Loucy (cell line): Measurements from ENCODE around the gene PACSIN1.

Source experiments
- H2AFZ ChIP-seq: fragments of 200-600 bp; sonication (generic); 2 replicates; pipeline ENCODE4 v1.6.0; 2016; ENCODE audit warnings: antibody characterized with exemption, mild to moderate bottlenecking, low read length, moderate library complexity
- H3F3A ChIP-seq: fragments of 200-600 bp; 2 replicates; pipeline ENCODE4 v1.6.0; 2016; ENCODE audit warnings: antibody characterized with exemption, low read depth, mild to moderate bottlenecking
- H3K27me3 ChIP-seq: fragments of 200-600 bp; sonication (generic); 2 replicates; pipeline ENCODE4 v1.6.1; 2014; ENCODE audit warnings: low read length, mild to moderate bottlenecking; ENCODE audit not compliant: insufficient read depth, poor library complexity, severe bottlenecking
- H3K36me3 ChIP-seq: fragments of 200-600 bp; sonication (generic); 2 replicates; pipeline ENCODE4 v1.6.1; 2016; ENCODE audit warnings: low read length; ENCODE audit not compliant: insufficient read depth
- H3K4me1 ChIP-seq: fragments of 200-600 bp; sonication (generic); 2 replicates; pipeline ENCODE4 v1.5.1; 2014; ENCODE audit warnings: low read length, mild to moderate bottlenecking; ENCODE audit not compliant: insufficient read depth, poor library complexity, severe bottlenecking
- H3K4me2 ChIP-seq: fragments of 200-600 bp; sonication (generic); 2 replicates; pipeline ENCODE4 v1.6.0; 2014; ENCODE audit warnings: antibody characterized with exemption, low read length, low read depth, mild to moderate bottlenecking; ENCODE audit not compliant: poor library complexity, severe bottlenecking
- H3K4me3 ChIP-seq: fragments of 200-600 bp; sonication (generic); 2 replicates; pipeline ENCODE4 v1.5.1; 2014; ENCODE audit warnings: low read length, mild to moderate bottlenecking, mixed read lengths; ENCODE audit not compliant: poor library complexity, severe bottlenecking
- H3K79me2 ChIP-seq: fragments of 200-600 bp; sonication (generic); 2 replicates; pipeline ENCODE4 v1.6.1; 2014; ENCODE audit warnings: low read length; ENCODE audit not compliant: insufficient read depth
- H3K9ac ChIP-seq: fragments of 200-600 bp; sonication (generic); 2 replicates; pipeline ENCODE4 v1.6.0; 2014; ENCODE audit warnings: mild to moderate bottlenecking, low read depth, low read length, moderate library complexity; ENCODE audit not compliant: poor library complexity, severe bottlenecking
- H3K9me2 ChIP-seq: fragments of 200-600 bp; sonication (generic); replicated peaks from 2 replicates; pipeline ENCODE4 v1.6.1; 2016; ENCODE audit warnings: low read depth, low read length, mixed read lengths
- H3K9me3 ChIP-seq: fragments of 200-600 bp; sonication (generic); 2 replicates; pipeline ENCODE4 v1.6.1; 2014; ENCODE audit warnings: mild to moderate bottlenecking, antibody characterized with exemption, low read length, low read depth; ENCODE audit not compliant: insufficient read depth
- H4K20me1 ChIP-seq: fragments of 200-600 bp; sonication (generic); 2 replicates; pipeline ENCODE4 v1.6.0; 2014; ENCODE audit warnings: antibody characterized with exemption, low read length, mild to moderate bottlenecking; ENCODE audit not compliant: insufficient read depth, poor library complexity, severe bottlenecking
- CTCF ChIP-seq: fragments of 200-600 bp; sonication (generic); conservative IDR thresholded peaks from 2 replicates; pipeline ENCODE4 v1.5.1; 2014; ENCODE audit warnings: mild to moderate bottlenecking, antibody characterized with exemption, low read length
- EZH2phosphoT487 ChIP-seq: fragments of 200-600 bp; IDR thresholded peaks from 2 replicates; pipeline ENCODE4 v1.6.1; 2018; ENCODE audit warnings: antibody characterized with exemption, mild to moderate bottlenecking, moderate library complexity, borderline replicate concordance

Gene PACSIN1

GRCh38 chr6:34522761-34523160 lies 56.9 kb downstream of the PACSIN1 start:
- Histone ChIP-seq H3K79me2 (no peaks in the 10 kb centered on the region), H3K4me3 (no peak overlapping the region), H3K4me2 (no peak overlapping the region), H3K4me1 (no peaks in the 10 kb centered on the region), H3K9me3 (no peaks in the 10 kb centered on the region), H3F3A (no peaks in the 10 kb centered on the region), H3K27me3 (no peaks in the 10 kb centered on the region), H3K9me2 (no peaks in the 10 kb centered on the region), H2AFZ (no peak overlapping the region), H3K9ac (no peak overlapping the region), H4K20me1 (no peaks in the 10 kb centered on the region), H3K36me3 (no peaks in the 10 kb centered on the region)
- no peak for TF ChIP-seq CTCF
- TF ChIP-seq EZH2phosphoT487 = no peak

GRCh38 chr6:34523441-34524206 lies 57.7 kb downstream of the PACSIN1 start:
- H3K27me3 ChIP-seq = no peaks in the 10 kb centered on the region
- H2AFZ ChIP-seq = no peak overlapping the region
- no peak overlapping the region for H3K4me3 ChIP-seq
- no peaks in the 10 kb centered on the region for H3F3A ChIP-seq
- H3K9ac ChIP-seq = no peak overlapping the region
- H3K4me2 ChIP-seq = no peak overlapping the region
- H3K4me1 ChIP-seq = no peaks in the 10 kb centered on the region
- H3K9me2 ChIP-seq = no peaks in the 10 kb centered on the region
- H3K36me3 ChIP-seq = no peaks in the 10 kb centered on the region
- H4K20me1 ChIP-seq = no peaks in the 10 kb centered on the region
- no peaks in the 10 kb centered on the region for H3K9me3 ChIP-seq
- no peak for TF ChIP-seq EZH2phosphoT487
- no peak for TF ChIP-seq CTCF
- H3K79me2 ChIP-seq = no peaks in the 10 kb centered on the region

GRCh38 chr6:34524499-34524898 lies 58.6 kb downstream of the PACSIN1 start:
- no peaks in the 10 kb centered on the region for H3K9me2 ChIP-seq
- no peaks in the 10 kb centered on the region for H3K4me1 ChIP-seq
- H3K4me3 ChIP-seq = no peak overlapping the region
- H3K79me2 ChIP-seq = no peaks in the 10 kb centered on the region
- H3K9me3 ChIP-seq = no peaks in the 10 kb centered on the region
- no peaks in the 10 kb centered on the region for H3K36me3 ChIP-seq
- H3K27me3 ChIP-seq = no peaks in the 10 kb centered on the region
- no peak overlapping the region for H2AFZ ChIP-seq
- no peak for TF ChIP-seq CTCF
- no peak for TF ChIP-seq EZH2phosphoT487
- no peaks in the 10 kb centered on the region for H3F3A ChIP-seq
- no peak overlapping the region for H3K9ac ChIP-seq
- no peak overlapping the region for H3K4me2 ChIP-seq
- no peaks in the 10 kb centered on the region for H4K20me1 ChIP-seq
